Adipose tissue (tissue), 3 donors: Measurements from ENCODE around the gene ANGPTL2. TPM values are rescaled to one million over a fixed set of nuclear protein-coding genes. Genes with fewer than 3 reads are reported as not detected.

Experiments
- H3K27ac ChIP-seq: one replicate; pipeline ENCODE4 v1.5.1; 2013; ENCODE audit warnings: low read depth, low read length
- WGBS, 3 donors: extraction: QIAGEN DNeasy Blood & Tissue Kit; methylation state at CpG; one replicate each; pipeline ENCODE4 v1.1.7; 2013; 5-methylcytosine and 5-hydroxymethylcytosine counted together
- polyA plus RNA-seq, 3 donors: library from polyadenylated mRNA; stranded (reverse); fragments of 200-250 nt; gene quantifications; one replicate each; pipeline ENCODE4 v1.2.3, GENCODE V29; 2013
- donor health status: healthy with polysubstance abuse.
- donor health status: Bipolar disorder and iron deficiency.
- donor health status: healthy.

The ANGPTL2 gene
- polyA plus RNA-seq, 3 donors, result 4.2 to 96.1 (median 35.8) TPM

DNA sequence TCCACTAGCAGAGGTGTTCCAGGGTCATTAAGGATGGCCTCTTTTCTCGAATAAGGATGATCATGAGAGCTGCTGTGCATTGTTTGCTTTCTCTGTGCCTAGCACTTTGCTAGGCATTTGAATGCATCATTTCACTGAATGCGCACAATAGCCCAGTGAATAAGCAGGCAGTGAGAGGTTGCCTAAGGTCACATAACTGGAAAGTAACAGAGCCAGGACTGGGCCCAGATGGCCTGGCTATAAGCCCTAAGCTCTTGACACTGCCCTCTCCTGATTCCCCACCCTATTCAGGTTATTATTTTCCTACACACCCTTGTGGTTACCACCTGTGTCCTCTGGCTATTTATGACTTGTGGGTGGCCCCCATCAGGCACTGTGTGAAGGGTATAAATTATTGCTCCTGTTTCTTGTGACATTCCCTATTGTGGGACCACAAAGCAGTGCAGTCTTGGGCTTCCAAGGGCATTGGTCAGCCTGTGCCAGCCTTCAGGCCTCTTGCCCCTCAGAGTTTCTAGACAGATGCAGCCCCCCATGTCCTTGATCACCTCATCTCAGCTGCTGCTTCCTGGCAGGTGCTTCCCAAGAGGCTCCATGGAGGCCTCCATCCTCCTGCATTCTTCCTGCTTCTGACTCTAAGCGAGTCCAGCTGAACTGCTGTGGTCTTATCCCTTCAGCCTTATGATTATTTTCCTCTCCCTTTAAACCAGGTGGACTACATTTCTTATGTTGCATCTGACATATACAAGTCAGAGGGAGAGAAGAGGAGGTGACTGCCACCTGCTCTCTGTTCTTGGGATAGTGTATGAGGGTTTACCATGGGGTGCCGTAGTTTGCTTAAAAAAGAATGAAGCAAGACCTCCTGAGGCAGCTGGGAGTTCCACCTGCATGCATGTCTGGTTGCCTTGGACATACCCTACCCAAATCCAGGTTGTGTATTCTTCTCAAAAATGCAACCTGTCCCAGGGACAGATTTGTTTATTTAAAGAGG, 47.6 kb downstream of the ANGPTL2 start:
- no peak overlapping the region for H3K27ac ChIP-seq
- WGBS, 3 donors, result 77 to 91% (median 79%) methylated on average over 4 of the region's 4 CpGs

DNA sequence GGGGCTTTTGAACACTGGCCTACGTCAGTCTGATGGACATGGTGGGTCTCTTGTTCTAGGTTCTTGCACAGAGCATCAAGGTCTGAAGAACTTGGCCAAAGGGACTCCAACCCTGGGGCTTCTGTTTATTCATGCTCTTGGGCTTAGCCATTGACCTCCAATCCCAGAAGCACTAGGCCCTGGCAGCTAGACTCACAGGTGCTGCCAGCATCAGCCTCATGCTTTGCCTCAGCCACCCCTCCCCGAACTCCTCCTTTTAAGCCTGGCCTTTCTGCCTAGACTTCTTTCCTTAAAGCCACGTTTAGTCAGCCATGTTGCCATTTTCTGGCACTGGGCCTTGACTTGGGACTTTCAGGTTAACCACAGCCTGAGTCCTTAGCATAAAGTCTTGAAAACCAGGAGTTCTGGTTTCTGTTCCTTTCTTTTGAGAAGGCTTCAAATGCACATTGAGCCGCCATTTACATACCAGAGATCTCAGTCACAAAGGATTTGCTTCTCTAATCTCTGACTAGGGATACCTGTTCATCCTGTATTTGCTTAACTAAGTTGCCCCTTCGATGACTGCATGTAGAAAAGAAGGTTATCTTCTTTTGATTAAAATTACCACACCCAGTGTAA, 54.7 kb downstream of the ANGPTL2 start:
- H3K27ac ChIP-seq, result no peak overlapping the region
- WGBS, 3 donors, result 81 to 89% (median 88%) methylated on average over 5 of the region's 5 CpGs

DNA sequence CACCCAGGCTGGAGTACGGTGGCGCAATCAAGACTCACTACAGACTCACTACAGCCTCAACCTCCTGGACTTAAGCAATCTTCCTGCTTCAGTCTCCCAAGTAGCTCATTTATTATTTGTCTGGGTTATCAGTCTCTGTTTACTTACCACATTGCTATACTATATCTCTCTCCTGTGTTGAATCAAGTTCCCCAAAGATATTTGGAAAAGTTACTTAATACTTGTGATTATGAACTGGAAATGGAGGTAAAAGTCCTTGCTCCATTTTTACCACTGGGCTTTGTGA, 55.6 kb downstream of the ANGPTL2 start:
- no peak overlapping the region for H3K27ac ChIP-seq
- WGBS, 3 donors, result 60 to 63% (median 60%) methylated on average over 2 of the region's 2 CpGs

DNA sequence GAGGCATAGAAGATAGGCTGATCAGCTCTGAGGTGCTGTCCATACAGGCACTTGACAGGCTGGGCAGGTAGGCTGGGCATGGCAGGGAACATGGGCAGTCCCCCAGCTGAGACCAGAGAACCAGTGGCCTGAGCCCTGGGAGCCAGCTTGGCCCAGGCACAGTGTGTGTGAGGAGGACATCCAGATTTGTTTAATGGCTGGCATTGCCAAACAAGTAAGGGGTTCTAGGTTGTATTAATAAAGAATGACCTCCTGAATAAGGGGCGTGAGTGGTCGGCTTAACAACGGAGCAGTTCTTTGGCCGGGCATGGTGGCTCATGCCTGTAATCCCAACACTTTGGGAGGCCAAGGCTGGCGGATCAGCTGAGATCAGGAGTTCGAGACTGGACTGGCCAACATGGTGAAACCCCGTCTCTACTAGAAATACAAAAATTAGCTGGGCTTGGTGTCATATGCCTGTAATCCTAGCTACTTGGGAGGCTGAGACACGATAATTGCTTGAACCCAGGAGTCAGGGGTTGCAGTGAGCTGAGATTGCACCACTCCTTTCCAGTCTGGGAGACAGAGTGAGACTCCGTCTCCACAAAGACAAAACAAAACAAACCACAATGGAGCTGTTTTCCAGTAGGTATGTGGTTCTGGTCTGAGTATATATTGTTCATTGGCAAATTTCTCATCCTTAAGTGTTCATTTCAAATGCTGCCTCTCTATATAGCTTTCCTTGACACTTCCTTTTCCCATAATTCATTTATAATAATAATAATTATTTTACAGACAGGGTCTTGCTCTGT, 56.2 kb downstream of the ANGPTL2 start:
- 88 to 95% (median 91%) methylated on average over 9 of the region's 9 CpGs for WGBS, 3 donors
- H3K27ac ChIP-seq, result no peak overlapping the region

DNA sequence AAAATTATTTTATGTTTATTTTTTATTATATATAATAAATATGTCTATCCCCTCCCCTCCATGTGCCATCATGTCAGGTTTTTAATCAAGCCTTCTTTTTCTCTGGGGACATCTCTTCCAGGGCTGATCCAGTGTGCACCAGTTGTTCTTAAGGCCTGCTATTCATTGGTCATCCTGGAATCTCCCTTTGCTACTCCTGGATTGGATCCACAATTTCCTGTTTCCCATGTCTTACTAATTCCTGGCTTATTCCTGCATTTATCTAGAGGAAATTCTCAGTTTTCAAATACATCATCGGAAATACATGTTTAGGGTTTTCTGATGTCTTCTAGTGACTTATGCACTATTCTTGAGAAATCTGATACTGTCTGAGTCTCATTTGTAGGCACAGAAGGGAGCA, 56.8 kb downstream of the ANGPTL2 start:
- WGBS, 3 donors, result 38 to 89% (median 57%) methylated on average over 1 of the region's 1 CpG
- H3K27ac ChIP-seq, result no peak overlapping the region

DNA sequence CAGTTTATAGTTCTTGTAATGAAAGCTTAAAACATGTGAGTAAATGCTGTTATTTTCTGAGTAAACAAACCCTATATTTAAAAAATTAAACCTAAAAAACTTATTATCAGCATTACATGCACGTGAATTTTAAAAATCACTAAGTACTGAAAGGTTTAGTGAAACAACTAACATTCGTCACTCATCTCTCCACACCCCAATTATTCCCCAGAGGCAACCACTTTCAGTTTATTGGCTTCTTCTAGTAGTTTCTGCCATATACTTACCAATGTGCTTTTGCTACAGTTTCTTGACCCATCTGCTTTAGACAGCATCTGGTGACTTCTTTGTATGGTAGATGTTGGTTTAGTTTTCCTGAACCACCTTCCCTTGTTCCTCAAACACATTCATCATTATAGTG, 58.1 kb downstream of the ANGPTL2 start:
- 83 to 89% (median 85%) methylated on average over 2 of the region's 2 CpGs for WGBS, 3 donors
- no peak overlapping the region for H3K27ac ChIP-seq

DNA sequence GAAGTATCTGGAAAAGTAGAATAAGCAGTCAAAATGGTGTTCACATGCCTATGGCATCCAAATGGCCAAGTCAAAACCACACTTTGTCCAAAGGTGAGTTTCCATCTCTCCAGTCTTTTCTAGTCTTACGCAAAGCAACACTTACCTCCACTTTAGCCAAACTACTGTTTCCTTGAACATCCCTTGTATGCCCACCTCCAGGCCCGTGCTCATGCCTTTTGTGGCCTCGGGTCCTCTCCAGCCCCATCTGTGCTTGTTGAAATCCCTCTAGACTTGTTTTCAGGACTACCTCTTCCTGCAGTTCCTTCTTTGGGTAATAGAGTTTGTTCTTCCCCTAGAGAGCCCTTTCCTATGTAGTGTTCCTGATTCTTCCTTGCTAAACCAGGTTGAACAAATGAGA, 61.0 kb downstream of the ANGPTL2 start:
- 91 to 98% (median 93%) methylated on average over 3 of the region's 3 CpGs for WGBS, 3 donors
- H3K27ac ChIP-seq, result no peak overlapping the region

DNA sequence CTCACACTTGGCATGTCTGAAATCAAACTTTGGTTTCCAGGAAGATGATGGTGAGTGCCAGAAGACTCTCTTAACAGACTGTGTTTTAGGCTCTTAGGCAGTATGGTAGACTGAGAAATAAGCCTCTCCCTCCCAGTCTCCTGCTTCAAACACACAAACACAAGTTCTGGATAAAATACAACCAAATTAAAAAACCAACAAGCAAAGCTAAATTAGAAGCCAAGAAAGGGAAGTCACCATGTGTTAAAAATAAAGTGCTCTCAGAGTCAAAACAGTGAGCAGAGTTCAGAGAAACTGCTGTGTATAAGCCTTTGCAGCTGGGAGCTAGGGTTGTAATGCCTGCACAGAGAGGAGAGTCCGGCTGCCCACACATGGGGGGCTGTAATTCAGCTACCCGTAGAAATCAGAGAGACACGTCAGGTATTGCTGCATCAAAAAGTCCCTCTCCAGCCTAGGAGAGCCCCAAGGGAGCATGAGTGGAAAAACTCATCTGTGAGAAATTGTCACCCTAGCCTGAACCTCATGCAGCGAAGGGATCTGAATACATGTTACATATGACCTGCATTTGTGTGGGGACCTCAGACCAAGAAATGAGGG, 62.6 kb downstream of the ANGPTL2 start:
- no peak overlapping the region for H3K27ac ChIP-seq
- 66 to 87% (median 72%) methylated on average over 4 of the region's 4 CpGs for WGBS, 3 donors

DNA sequence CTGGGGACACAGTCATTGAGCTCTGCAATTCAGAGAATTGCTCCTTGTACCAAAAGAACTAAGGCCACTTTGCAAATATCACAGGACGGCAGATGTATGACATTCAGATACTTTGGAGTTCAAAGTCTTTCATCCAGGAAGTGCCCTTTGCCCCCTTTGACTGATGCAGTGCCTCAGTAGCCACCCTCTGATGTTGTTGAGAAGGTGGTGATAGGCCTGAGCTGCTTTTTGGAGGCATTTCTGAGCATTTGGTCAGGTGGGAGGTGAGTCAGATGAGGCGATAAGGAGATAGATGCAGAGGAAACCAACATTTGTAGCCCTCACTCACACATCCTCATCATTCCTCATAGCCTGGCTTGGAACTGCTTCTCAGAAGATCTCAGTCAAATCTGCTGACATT, 63.4 kb downstream of the ANGPTL2 start:
- WGBS, 3 donors, result 91 to 95% (median 93%) methylated on average over 2 of the region's 2 CpGs

DNA sequence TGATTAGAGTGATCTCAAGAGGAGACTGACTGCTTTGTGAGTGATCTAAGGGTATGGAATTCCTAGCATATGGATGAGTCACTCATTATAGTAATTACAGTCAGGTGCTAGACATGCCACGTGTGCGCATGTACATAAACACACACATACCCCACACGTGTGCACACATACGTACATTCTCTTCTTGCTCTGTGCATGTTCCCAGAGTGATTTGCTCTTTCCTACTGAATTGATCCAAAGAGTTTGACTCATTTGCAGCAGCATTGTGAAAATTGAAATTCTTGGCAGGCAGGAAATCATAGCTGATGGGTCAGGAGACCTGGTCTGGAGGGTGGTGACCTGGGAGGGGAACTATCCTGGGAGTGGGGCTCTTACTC, 63.8 kb downstream of the ANGPTL2 start:
- no peak overlapping the region for H3K27ac ChIP-seq
- 86 to 92% (median 90%) methylated on average over 4 of the region's 4 CpGs for WGBS, 3 donors

More for the DNA sequence above, 63.4 kb downstream of the ANGPTL2 start:
- H3K27ac ChIP-seq, result no peak overlapping the region

DNA sequence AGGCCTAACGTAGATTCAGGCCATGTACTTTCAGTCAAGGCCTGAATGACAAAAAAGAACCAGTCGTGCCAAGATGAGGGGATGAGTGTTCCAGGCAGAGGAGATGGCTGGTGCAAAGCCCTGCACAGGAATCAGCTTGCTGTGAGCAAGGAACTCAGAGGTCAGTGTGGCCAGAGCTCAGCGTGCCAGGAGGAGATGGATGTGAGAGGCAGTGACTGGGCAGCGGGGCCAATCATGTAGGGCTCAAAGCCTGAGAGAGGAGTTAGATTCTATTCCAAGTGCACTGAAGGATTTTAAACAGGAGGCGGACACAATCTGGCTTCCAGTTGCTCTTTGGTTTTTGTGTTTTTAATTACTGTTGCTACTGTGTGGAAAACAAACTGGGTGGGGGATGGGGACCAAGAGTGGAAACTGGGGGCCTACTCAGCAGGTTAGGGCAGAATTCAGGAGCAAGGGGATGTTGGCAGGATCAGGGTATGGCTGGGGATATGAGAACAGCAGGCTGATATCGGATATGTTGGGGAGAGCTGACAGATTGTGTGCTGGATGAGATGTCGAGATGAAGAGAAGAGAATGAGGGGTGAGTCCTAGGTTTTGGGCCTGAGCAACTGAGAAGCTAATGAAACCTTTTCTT, 64.3 kb downstream of the ANGPTL2 start:
- no peak overlapping the region for H3K27ac ChIP-seq
- 81 to 85% (median 83%) methylated on average over 7 of the region's 7 CpGs for WGBS, 3 donors

DNA sequence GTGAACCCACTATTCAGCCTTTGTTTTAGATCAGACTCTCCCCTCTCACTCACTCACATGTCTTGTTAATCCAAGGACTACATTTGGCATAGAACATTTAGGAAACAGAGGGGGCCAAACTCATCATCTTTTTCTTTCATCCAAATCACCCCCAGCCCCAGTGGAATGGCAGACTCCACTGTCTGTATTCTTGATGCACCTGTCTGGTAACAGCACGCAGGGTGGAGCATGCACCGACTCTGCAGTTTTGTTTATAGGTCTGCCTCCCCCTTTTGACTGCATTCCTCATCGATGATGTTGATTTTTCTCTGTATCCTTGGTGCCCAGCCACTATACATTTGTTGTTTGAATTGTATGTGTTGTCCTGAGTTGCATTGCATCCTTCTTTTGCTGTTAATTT, 66.0 kb downstream of the ANGPTL2 start:
- WGBS, 3 donors, result 90 to 93% (median 91%) methylated on average over 3 of the region's 3 CpGs
- H3K27ac ChIP-seq, result no peak overlapping the region

DNA sequence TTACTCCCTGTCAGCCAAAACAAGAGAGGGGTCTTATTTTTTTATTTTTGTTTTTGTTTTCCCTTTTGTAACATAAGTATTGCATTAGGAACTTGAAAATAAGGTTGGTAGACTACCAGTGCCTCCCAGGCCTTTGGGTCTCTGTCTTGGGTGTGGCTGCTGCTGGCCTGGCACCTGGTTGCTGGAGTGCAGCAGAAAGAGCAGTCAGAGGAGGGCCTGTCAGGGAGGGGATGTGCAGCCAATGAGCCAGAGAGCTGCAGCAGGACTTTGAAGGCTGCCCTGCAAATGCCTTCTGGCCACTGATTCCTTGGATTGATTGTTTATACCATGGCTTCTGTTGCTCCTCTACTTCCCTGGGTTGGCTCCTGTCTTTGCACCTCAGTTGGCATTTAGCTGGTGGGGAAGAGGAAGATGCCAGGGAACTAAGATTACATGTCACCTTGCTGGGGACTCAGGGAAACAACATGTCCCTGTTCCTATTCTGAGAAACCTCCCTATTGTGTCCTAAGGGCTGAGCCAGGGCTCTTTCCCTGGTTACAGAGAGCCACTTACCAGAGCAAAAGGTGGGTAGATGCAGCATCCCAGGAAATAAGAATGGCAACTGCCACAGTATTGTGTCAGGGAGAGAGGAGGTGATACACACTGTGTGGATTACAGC, 66.6 kb downstream of the ANGPTL2 start:
- no peak overlapping the region for H3K27ac ChIP-seq

DNA sequence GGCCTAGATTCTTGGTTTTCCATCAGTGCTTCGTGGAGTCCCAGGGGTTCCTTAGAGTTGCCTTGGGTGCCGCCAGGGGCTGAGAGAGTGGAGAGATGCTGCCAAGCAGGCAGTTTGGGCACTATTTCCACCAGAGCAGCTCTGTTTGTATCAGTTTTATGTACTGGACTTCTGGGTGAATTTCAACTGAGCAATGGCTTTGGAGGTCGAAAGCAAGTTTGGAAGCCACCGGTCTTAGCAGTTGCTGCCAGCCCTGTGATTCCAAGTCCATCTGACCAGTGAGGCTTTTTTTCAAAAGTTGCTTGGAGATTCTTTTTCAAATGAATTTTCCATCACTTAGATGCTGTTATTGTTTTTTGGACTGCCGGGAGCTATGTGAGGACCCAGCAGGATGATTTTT, 68.5 kb downstream of the ANGPTL2 start:
- H3K27ac ChIP-seq, result no peak overlapping the region
- 62 to 76% (median 66%) methylated on average over 5 of the region's 5 CpGs for WGBS, 3 donors

DNA sequence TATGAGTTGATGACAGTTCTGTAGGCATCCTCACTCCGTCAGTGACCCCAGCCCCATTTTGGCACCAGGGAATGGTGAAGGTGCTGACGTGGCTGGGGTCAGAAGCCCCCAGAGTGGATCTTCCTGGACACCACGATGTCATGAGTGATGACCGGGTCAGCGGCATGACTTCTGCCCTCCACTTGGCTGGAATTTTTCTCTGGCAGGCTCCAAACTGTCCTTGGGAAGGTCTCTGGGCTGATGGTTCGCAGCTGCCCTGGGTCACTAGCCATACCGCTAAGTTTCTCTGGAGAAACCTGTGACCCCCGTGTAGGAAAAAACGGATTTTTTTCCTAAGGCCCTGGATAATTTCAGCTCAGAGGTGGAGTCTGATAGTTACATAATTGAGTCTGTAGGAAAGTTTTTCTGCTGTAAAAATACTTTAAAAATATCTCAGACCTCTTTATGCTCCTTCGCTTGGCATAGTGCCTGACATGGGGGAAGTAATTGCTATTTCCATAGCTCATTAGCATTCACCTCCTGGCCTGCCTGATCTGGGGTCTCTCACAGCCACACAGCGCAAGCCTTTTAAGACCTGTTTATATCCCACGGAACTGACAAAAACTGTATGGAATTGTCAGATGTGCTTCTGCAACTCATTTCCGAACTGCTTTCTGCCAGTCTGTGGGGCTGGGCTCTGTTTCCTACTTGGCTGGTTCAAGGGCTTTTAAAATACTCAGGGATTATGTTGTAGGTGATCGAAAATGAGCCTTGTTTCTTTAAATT, 69.2 kb downstream of the ANGPTL2 start:
- WGBS, 3 donors, result 50 to 75% (median 52%) methylated on average over 14 of the region's 14 CpGs
- no peak overlapping the region for H3K27ac ChIP-seq

DNA sequence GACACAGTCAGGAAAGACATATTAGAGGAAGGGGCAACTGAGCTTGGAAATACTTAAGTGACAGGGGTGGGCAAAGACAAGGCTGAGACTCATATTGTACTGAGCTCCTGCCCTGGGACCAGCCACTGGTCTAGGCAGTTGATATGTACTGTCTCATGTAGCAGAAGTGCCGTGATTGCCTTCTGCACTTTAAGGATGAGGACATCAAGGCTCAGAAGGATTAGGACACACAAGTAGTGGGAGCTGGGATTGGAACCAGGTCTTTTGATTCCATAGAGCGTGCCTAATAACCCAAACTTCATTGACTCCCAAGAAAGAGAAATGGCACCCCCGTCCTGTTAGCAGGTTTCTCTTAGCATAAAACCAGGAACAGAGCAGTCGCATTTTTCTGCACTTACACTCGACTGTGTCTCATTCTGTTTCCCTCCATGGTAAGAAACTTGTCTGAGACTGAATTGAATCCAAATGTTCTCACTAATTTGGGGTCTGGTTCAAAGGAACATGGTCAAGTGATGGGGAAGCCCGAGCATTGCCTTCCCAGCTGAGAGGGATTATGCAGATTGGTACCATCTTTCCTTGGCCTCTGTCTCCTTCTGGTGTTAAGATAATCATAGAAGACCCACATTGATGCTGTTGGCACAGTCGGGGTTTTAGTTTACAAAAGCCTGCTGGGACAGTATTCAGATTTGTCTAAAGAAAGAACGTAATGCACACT, 70.4 kb downstream of the ANGPTL2 start:
- 87 to 92% (median 88%) methylated on average over 8 of the region's 8 CpGs for WGBS, 3 donors
- H3K27ac ChIP-seq, result no peak overlapping the region

DNA sequence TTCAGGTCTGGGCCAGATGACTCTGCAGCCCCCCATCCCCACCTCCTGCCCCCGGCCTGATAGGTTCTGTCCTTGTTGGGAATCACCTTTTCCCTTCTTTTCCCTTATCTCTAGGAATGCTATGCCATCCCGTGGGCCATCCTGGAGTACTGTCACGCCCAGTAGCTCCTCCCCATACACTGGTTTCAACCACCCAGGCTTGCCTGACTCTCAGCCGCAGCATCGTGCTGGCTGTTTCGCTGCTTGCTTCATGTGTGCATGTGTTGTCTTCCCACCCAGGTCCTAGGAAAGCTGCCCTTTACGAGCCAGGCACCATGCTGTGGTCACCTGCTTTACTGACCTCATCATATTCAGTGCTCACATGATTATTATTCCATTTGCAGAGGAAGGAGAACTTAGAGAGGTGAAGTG, 71.8 kb downstream of the ANGPTL2 start:
- no peak overlapping the region for H3K27ac ChIP-seq
- 85 to 91% (median 88%) methylated on average over 7 of the region's 7 CpGs for WGBS, 3 donors
